HG03565 (cell line): Measurements from ENCODE around the gene CCSAP.
A peak's percentile ranks its signal among the peaks of the same experiment; 100 is the strongest.
"Not testable (repeated sequence)": the region's sequence is repeated elsewhere in the genome, so short reads cannot be mapped to it uniquely, and the experiment has no call there.

ENCODE experiments used
- ATAC-seq: cut with Tn5 transposase; IDR thresholded peaks from one replicate; pipeline ENCODE4 v1.9.1; 2021; ENCODE audit warnings: mild to moderate bottlenecking, moderate library complexity; ENCODE audit not compliant: unreplicated experiment

Gene CCSAP

DNA sequence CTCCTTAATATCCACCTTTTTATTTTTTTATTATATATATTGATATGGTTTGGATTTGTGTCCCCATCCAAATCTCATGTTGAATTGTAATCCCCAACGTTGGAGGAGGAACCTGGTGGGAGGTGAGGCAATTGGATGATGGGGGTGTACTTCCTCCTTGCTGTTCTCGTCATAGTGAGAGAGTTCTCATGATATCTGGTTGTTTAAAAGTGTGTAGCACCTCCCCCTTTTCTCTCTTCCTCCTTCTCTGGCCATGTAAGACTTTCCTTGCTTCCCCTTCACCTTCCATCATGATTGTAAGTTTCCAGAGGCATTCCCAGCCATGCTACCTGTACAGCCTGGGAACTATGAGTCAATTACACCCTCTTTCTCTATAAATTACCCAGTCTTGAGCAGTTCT is 22.7 kb upstream of the CCSAP start:
- ATAC-seq = no peak

DNA sequence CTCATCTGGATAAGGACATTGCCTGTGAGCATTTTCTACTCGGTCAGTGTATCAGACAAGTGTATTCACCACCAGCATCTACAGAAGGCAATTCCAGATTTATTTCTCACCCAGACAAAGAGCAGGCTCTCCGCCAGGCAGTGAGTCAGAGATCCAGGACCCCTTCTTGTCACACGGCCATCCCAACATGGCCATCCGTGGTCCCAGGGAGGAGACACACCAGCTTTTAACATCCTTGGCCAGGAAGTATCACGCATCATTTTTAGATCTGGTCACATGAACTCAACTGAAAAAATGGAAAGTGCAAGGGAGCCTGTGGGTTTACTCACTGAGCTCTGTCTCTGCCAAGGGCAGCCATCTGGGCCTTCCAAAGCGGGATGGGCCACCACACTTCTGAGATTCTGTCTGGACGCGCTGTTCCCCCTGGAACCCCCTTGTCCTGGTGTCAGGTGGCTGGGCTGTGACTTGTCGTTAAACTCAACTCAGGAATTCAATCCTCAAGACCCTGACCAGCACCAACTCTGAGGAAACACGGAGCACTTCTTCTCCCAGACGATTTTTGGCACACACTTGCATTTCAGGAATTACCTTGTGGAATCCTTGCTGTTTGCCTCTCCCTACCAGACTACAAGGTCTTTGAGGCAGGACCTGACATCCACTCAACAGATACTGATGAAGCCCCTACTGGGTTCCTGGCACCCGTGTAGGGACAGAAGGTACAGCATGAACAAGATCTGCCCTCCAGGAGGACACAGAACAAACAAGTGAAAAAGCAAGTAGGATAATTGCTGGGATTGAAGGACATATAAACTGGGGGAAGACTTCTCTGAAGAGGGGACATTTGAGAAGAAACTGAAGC is 21.6 kb upstream of the CCSAP start:
- ATAC-seq = no peak

- no peak for ATAC-seq
These were observed 20.9 kb upstream of the CCSAP start for GRCh38 chr1:229363723-229364122.

GRCh38 chr1:229360420-229360819 is 17.6 kb upstream of the CCSAP start:
- ATAC-seq = no peak

DNA sequence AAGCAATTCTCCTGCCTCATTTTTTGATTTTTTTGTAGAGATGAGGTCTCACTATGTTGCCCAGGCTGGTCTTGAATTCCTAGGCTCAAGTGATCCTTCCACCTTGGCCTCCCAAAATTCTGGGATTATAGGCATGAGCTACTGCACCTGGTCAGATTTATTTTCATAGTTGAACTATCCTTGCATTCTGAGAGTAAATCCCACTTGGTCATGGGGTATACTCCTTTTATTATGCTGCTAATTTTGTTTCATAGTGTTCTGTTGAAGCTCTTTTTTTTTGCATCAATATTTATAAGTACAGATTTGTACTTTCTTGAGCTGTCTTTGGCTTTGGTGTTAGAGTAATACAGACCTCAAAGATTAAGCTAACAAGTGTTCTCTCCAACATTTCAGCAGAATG is 12.8 kb upstream of the CCSAP start:
- ATAC-seq = no peak

GRCh38 chr1:229354226-229354625 is 11.4 kb upstream of the CCSAP start:
- no peak for ATAC-seq

- ATAC-seq = no peak
These were observed 10.1 kb upstream of the CCSAP start for GRCh38 chr1:229352975-229353374.

- ATAC-seq = no peak
These were observed 6.9 kb upstream of the CCSAP start for GRCh38 chr1:229349463-229350385.

DNA sequence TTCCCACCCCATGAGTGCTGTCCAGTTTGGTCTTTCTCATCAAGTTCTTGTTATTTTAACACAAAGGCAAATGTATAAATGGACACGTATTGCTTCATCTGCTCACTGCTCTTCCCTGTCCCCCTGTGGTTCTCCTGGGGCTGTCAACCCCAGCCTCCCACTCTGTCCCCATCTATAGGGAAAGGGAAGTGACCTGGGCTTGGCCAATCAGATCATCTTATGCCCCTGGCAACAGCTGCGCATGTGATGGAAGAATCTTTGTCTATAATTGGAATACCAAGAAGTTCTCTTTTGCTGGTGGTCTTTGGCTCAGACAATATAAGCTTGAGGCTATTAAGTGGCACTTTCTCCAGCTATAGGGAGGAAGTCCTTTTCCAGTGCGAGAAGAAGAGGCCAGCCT is 4.7 kb upstream of the CCSAP start:
- ATAC-seq = no peak

- ATAC-seq = no peak
These were observed 2.3 kb upstream of the CCSAP start for GRCh38 chr1:229344937-229345684.

DNA sequence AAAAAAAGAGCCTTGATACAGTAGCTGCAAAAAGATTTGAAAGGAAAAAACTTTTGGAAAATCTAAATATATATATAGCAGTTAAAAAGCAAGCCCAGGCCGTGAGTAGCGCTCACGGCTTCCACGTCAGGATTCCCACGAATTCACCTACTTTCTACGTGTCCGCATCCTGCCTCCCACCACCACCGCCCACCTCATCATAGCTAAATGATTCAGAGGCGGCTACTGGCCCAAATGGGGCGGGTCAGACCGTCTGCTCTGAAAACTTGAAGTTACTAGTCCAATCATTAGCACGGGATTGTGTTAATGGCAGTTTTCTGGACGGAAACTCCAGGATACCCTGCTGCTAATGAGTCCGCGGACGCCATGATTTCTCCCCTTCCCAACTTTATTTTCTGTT is 1.3 kb upstream of the CCSAP start:
- ATAC-seq = no peak

GRCh38 chr1:229341774-229342655 is 832 bp downstream of the CCSAP start:
- peak; percentile 45 for ATAC-seq

- no peak for ATAC-seq
These were observed 2.4 kb downstream of the CCSAP start for GRCh38 chr1:229340496-229340895.

DNA sequence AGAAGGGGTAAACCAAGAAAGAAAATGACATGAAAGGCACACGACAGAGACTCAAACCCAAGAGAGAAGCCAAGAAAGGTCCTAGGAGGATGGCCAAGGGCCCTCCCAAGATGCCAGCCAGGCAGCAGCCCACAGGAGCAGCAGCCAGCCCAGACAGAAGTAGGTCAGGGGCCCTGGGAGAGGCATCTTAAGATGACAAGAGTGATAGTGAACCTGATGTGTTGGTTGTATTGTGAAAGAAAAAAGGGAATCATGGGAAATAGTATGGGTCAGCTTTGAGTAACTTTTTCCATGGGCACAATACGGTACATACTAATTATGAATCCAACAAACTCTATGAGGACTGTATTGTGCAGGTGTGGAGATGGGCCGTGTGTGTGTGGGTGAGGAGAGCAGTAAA is 3.3 kb downstream of the CCSAP start:
- ATAC-seq = no peak

DNA sequence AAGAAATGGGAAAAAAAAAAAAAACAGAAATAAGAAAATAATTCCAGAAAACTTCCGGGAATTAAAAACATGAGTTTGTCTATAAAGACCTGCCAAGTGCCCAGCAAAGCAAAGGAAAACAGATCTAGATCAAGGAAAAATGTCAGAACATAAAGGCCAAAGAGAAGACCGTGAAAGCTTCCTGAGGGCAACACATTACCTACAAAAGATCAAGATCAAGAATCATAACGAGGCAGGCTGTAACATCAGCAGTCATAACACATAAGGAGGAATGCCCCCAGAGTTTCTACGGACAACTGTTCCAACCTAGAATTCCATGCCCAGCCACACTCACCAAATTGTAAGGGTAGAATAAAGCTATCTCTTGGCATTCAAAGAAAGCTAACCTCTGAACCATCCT is 3.8 kb downstream of the CCSAP start:
- ATAC-seq = no peak

DNA sequence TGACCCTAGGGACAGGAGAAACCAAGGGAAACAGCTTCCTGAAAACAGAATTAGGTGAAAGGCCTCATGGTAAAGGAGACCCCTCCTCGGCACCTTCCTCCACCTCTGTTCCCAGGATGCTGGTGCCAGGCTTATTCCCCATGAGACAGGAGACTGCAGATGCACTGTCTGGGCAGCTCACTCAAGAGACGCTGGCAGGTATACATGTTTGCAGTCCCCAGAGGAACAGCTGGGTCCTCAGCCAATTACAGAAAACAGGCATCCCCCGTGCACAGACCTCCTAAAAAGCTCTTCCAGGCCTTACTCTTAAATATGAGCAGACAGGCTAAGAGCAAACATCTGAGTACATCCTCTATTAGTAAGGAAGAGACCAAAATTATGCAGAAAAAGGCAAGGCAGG is 6.5 kb downstream of the CCSAP start:
- ATAC-seq = no peak

GRCh38 chr1:229334716-229335115 is 8.1 kb downstream of the CCSAP start:
- ATAC-seq = no peak

DNA sequence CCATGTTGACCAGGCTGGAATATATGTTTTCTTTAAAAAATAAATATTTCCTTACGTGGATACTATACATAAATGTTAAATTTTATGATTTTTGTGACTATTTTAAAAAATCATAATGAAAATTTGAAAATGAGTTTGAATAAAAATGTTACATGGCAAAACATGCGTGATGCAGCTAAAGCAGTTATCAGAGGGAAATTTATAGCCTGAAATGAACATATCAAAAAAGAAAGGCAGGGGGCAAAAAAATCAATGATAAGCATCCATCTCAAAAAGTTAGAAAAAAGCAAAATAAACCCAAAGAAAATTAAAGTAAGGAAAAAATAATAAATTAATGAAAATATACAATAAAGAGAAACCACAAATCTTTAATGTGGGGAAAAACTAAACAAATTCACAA is 8.6 kb downstream of the CCSAP start:
- no peak for ATAC-seq

DNA sequence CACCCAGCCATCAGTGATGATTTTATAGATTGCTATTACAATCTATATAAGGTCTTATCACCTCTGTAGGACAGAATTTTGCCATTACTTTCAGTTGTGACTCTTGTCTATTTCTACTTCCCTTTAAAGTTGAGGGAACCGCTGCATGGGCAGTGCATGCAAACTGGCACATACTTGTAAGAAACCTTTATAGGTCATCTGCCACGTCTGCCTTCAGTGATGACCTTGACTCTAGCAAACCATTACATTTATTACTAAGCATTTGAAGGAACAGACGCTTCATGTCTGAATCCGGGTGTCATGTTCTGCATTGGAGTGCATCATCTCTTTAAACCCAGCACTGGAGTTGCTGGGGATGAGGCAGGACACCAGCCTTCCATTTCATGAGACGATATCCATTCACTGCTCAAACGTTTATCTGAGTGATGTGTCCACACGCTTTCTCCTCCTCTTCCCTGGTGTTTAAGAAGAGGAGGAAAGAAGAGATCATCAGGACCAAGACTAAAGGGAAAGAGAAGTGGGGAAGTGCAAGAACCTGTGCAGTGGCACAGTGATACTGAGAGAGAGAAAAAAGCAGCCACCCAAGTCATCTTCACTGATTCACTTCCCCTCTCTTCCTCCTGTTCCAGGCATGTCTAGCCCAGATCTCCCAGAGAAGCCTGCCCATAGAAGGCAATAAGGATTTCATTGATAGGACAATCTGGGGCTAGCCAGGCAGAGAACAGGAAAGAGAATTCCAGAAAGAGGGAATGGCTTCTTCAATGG is 14.1 kb downstream of the CCSAP start:
- ATAC-seq = no peak

DNA sequence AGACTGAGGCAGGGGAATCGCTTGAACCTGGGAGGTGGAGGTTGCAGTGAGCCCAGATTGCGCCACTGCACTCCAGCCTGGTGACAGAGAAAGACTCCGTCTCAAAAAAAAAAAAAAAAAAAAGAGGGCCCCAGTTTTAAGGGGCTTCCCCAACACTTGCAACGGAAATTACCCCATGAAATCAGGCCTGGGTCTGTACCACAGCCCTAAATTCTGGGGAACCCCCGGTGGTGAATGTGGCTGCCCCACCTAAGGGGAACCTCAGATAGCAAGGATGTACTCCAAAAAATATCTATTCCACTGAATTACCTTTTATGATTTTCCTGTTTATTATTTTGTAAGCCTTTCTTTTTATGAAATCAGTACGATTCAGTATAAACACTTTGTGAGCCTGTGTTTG is 15.1 kb downstream of the CCSAP start:
- not testable (repeated sequence) for ATAC-seq
